ENCODE measurements around the gene STARD10.

STARD10 gene

DNA sequence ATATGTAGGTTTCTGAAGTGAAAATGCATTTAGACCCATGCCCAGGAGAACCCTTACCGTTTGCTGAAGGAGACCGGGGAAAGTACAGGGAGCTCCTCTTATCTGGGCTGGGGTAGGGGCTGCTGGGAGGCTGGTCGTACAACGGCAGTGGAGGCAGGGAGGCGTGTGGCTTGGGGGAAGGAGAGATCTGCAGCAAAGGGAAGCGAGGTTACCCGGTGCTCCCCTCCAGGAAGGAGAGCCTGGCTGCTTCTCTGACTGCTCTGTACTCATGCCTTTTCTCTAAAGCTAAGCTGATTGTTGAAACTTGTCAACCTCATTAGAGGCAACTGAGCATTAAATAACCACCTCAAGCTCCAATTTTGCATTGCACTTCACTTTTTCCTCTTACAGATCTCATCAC is 47.5 kb upstream of the STARD10 start:
- Histone ChIP-seq H3K9me2 (ENCODE audit: low read depth, low read length) (no peaks in the 10 kb centered on the region), H3K27me3 (ENCODE audit: insufficient read depth, low read length) (no peaks in the 10 kb centered on the region), H4K20me1 (ENCODE audit: insufficient read depth, low read length) (no peaks in the 10 kb centered on the region), H3K79me2 (ENCODE audit: insufficient read depth, low read length) (no peaks in the 10 kb centered on the region), H3K27ac (ENCODE audit: low read depth, low read length, poor library complexity, severe bottlenecking) (no peak overlapping the region), H3K4me2 (ENCODE audit: low read length) (no peak overlapping the region), H3K9me3 (ENCODE audit: low read length) (no peaks in the 10 kb centered on the region), H2AFZ (ENCODE audit: low read length) (no peak overlapping the region), H3K36me3 (ENCODE audit: insufficient read depth, low read length) (peaks cover 83% of the 10 kb centered on the region), H3K4me1 (ENCODE audit: insufficient read depth, low read length, severe bottlenecking) (no peaks in the 10 kb centered on the region), H3F3A (ENCODE audit: insufficient read depth, low read length) (no peaks in the 10 kb centered on the region), H3K4me3 (ENCODE audit: low read depth, low read length, poor library complexity, severe bottlenecking) (no peak overlapping the region), H3K9ac (ENCODE audit: low read length) (no peak overlapping the region)
- TF ChIP-seq, protein P1, sequence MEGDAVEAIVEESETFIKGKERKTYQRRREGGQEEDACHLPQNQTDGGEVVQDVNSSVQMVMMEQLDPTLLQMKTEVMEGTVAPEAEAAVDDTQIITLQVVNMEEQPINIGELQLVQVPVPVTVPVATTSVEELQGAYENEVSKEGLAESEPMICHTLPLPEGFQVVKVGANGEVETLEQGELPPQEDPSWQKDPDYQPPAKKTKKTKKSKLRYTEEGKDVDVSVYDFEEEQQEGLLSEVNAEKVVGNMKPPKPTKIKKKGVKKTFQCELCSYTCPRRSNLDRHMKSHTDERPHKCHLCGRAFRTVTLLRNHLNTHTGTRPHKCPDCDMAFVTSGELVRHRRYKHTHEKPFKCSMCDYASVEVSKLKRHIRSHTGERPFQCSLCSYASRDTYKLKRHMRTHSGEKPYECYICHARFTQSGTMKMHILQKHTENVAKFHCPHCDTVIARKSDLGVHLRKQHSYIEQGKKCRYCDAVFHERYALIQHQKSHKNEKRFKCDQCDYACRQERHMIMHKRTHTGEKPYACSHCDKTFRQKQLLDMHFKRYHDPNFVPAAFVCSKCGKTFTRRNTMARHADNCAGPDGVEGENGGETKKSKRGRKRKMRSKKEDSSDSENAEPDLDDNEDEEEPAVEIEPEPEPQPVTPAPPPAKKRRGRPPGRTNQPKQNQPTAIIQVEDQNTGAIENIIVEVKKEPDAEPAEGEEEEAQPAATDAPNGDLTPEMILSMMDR (IDR thresholded peaks at IDR 0.05; ENCODE audit: low read length) = no peak
- no peak for TF ChIP-seq EZH2 (IDR thresholded peaks at IDR 0.05; ENCODE audit: borderline replicate concordance, low read length)

DNA sequence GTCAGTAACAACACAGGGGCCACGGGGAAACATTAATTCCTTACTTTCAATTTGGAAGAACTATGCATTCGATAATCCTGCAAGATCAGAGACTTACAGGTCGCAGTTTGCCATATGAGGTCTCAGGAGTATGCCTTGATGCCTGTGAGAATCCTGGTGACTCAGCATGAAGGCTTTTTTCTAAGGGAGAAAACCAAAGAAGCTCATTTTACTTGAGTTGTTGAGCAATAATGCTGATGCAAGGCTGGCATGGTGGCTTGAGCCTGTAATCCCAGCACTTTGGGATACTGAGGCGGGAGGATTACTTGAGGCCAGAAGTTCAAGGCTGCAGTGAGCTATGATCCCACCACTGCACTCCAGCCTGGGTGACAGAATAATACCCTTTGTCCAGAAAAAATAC is 46.9 kb upstream of the STARD10 start:
- no peak overlapping the region for H3K27ac ChIP-seq (ENCODE audit: low read depth, low read length, poor library complexity, severe bottlenecking)
- no peaks in the 10 kb centered on the region for H3K79me2 ChIP-seq (ENCODE audit: insufficient read depth, low read length)
- peaks cover 80% of the 10 kb centered on the region for H3K36me3 ChIP-seq (ENCODE audit: insufficient read depth, low read length)
- H3K4me2 ChIP-seq (ENCODE audit: low read length) = no peak overlapping the region
- H3K9me2 ChIP-seq (ENCODE audit: low read depth, low read length) = no peaks in the 10 kb centered on the region
- no peak overlapping the region for H3K4me3 ChIP-seq (ENCODE audit: low read depth, low read length, poor library complexity, severe bottlenecking)
- H3K9me3 ChIP-seq (ENCODE audit: low read length) = no peaks in the 10 kb centered on the region
- H3K27me3 ChIP-seq (ENCODE audit: insufficient read depth, low read length) = no peaks in the 10 kb centered on the region
- no peak for TF ChIP-seq EZH2 (IDR thresholded peaks at IDR 0.05; ENCODE audit: borderline replicate concordance, low read length)
- TF ChIP-seq, protein P1 (IDR thresholded peaks at IDR 0.05; ENCODE audit: low read length) = no peak
- H4K20me1 ChIP-seq (ENCODE audit: insufficient read depth, low read length) = no peaks in the 10 kb centered on the region
- H2AFZ ChIP-seq (ENCODE audit: low read length) = no peak overlapping the region
- H3F3A ChIP-seq (ENCODE audit: insufficient read depth, low read length) = no peaks in the 10 kb centered on the region
- H3K9ac ChIP-seq (ENCODE audit: low read length) = no peak overlapping the region
- no peaks in the 10 kb centered on the region for H3K4me1 ChIP-seq (ENCODE audit: insufficient read depth, low read length, severe bottlenecking)

DNA sequence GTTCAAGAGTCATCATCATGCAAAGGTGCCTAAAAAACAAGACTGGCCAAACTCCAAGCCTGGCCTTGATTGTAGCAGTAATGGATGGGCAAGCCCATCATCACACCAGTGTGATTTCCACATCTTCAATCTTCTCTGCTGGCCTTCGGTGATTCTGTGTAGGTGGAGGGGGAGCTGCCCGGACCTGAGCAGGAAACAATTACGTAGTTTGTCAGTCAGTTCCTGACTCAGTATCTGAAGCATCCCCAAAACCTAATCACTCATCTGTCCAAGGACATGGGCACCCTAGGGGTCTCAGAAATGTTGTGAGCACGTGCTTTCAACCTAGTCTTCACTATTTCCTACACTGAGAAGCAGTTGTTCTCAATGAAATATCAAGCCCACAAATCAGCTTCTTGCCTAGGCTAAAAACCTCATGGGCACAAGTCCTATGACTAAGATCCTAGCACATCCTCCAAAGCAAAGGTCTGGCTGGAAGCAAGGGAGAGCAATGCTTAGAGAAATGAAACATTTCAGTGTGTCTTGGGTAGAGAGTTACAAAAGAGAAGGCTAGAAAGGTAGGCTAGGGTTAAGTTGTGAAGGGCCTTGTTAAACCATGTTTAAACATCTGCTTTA is 45.0 kb upstream of the STARD10 start:
- Histone ChIP-seq H3K27ac (ENCODE audit: low read depth, low read length, poor library complexity, severe bottlenecking) (no peak overlapping the region), H3F3A (ENCODE audit: insufficient read depth, low read length) (no peaks in the 10 kb centered on the region), H3K27me3 (ENCODE audit: insufficient read depth, low read length) (no peaks in the 10 kb centered on the region), H4K20me1 (ENCODE audit: insufficient read depth, low read length) (no peaks in the 10 kb centered on the region), H3K4me3 (ENCODE audit: low read depth, low read length, poor library complexity, severe bottlenecking) (no peak overlapping the region), H3K9ac (ENCODE audit: low read length) (no peak overlapping the region), H3K9me2 (ENCODE audit: low read depth, low read length) (no peaks in the 10 kb centered on the region), H2AFZ (ENCODE audit: low read length) (no peak overlapping the region), H3K9me3 (ENCODE audit: low read length) (no peaks in the 10 kb centered on the region), H3K4me2 (ENCODE audit: low read length) (no peak overlapping the region), H3K79me2 (ENCODE audit: insufficient read depth, low read length) (no peaks in the 10 kb centered on the region), H3K4me1 (ENCODE audit: insufficient read depth, low read length, severe bottlenecking) (no peaks in the 10 kb centered on the region), H3K36me3 (ENCODE audit: insufficient read depth, low read length) (peaks cover 77% of the 10 kb centered on the region)
- TF ChIP-seq, protein P1 (IDR thresholded peaks at IDR 0.05; ENCODE audit: low read length) = no peak
- no peak for TF ChIP-seq EZH2 (IDR thresholded peaks at IDR 0.05; ENCODE audit: borderline replicate concordance, low read length)
